Brain microvascular endothelial cell (primary cell): Measurements from ENCODE around the gene SIMC1.
A peak's percentile ranks its signal among the peaks of the same experiment; 100 is the strongest.
"Not testable (repeated sequence)": the region's sequence is repeated elsewhere in the genome, so short reads cannot be mapped to it uniquely, and the experiment has no call there.

Source experiments
- DNase-seq: peaks from one replicate; pipeline ENCODE4 v3.0.0-alpha.2; 2020
- H3K27ac ChIP-seq: fragments of 250-450 bp; sonication (Bioruptor Pico); 2 replicates; pipeline ENCODE4 v1.5.1; 2020; ENCODE audit warnings: mild to moderate bottlenecking, moderate library complexity
- H3K27me3 ChIP-seq: fragments of 250-450 bp; sonication (Bioruptor Pico); replicated peaks from 2 replicates; pipeline ENCODE4 v1.5.1; 2020; ENCODE audit warnings: mild to moderate bottlenecking
- H3K36me3 ChIP-seq: fragments of 250-450 bp; sonication (Bioruptor Pico); replicated peaks from 2 replicates; pipeline ENCODE4 v1.5.1; 2020; ENCODE audit warnings: mild to moderate bottlenecking
- H3K4me3 ChIP-seq: 2 replicates; pipeline ENCODE4 v1.5.1; 2011; ENCODE audit warnings: low read depth, mild to moderate bottlenecking, control low read depth, low read length, moderate library complexity
- in situ Hi-C: cut with HindIII; loops from 2 replicates; pipeline ENCODE4 v1.10.0; 2017; ENCODE audit warnings: low sequenced_read_pairs, low pct_ligation_motif_present
- TF ChIP-seq, protein P1 (sequence below): IDR thresholded peaks from 2 replicates; pipeline ENCODE4 v1.5.1; 2011; ENCODE audit warnings: low read depth, mild to moderate bottlenecking, moderate library complexity, low read length, control low read depth, inconsistent platforms; ENCODE audit errors: missing control alignments

Gene SIMC1

DNA sequence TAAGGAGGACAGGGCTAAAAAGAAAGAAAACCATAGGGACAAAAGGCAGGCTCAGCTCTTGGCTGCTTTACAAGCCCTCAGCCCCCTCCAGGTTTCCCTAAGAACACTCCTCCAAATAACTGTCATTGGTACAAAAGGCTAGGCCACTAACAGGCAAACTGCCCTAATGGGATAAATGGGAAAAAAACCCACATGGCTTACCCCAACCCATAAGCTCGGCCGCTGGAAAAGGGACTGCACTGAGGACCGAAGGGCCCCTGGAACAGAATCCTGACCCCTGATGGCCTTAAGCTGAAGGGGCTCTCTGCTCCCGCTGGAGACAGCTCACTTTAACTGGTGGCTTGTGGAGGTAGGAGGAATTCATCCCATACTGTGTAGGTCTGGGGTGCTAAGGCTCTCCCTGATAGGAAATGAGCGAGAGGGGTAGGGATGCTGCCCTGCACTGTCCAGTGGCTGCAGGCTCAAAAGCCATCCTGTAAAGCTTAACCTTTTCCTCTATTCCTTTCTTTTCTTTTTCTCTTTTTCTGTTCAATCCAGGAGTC, 21.0 kb upstream of the SIMC1 start:
- H3K4me3 ChIP-seq, DNase-seq, H3K27me3 ChIP-seq, in situ Hi-C loops, H3K27ac ChIP-seq, H3K36me3 ChIP-seq: not testable (repeated sequence)

- H3K4me3 ChIP-seq, in situ Hi-C loops, H3K36me3 ChIP-seq, DNase-seq, H3K27ac ChIP-seq, H3K27me3 ChIP-seq: not testable (repeated sequence)
Observed at GRCh38 chr5:176217764-176218163, 20.5 kb upstream of the SIMC1 start.

- DNase-seq, in situ Hi-C loops, H3K36me3 ChIP-seq, H3K27me3 ChIP-seq, H3K4me3 ChIP-seq, H3K27ac ChIP-seq: not testable (repeated sequence)
Observed at GRCh38 chr5:176222006-176222405, 16.2 kb upstream of the SIMC1 start.

GRCh38 chr5:176228358-176228757, 9.9 kb upstream of the SIMC1 start:
- in situ Hi-C loops, H3K4me3 ChIP-seq: not testable (repeated sequence)

GRCh38 chr5:176233253-176233652, 5.0 kb upstream of the SIMC1 start:
- in situ Hi-C loops, H3K4me3 ChIP-seq, H3K27ac ChIP-seq, H3K36me3 ChIP-seq, DNase-seq, H3K27me3 ChIP-seq: not testable (repeated sequence)

More at GRCh38 chr5:176228358-176228757, 9.9 kb upstream of the SIMC1 start:
- H3K27me3 ChIP-seq, DNase-seq, H3K36me3 ChIP-seq, H3K27ac ChIP-seq: not testable (repeated sequence)

GRCh38 chr5:176235155-176235554, 3.1 kb upstream of the SIMC1 start:
- in situ Hi-C loops: not testable (repeated sequence)
- peak; percentile 44 for DNase-seq

GRCh38 chr5:176238645-176239283, 540 bp downstream of the SIMC1 start:
- in situ Hi-C loops, H3K27me3 ChIP-seq, DNase-seq, H3K4me3 ChIP-seq, H3K27ac ChIP-seq, H3K36me3 ChIP-seq: not testable (repeated sequence)

More at GRCh38 chr5:176235155-176235554, 3.1 kb upstream of the SIMC1 start:
- TF ChIP-seq, protein P1, sequence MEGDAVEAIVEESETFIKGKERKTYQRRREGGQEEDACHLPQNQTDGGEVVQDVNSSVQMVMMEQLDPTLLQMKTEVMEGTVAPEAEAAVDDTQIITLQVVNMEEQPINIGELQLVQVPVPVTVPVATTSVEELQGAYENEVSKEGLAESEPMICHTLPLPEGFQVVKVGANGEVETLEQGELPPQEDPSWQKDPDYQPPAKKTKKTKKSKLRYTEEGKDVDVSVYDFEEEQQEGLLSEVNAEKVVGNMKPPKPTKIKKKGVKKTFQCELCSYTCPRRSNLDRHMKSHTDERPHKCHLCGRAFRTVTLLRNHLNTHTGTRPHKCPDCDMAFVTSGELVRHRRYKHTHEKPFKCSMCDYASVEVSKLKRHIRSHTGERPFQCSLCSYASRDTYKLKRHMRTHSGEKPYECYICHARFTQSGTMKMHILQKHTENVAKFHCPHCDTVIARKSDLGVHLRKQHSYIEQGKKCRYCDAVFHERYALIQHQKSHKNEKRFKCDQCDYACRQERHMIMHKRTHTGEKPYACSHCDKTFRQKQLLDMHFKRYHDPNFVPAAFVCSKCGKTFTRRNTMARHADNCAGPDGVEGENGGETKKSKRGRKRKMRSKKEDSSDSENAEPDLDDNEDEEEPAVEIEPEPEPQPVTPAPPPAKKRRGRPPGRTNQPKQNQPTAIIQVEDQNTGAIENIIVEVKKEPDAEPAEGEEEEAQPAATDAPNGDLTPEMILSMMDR: peak; percentile 47
- H3K4me3 ChIP-seq, H3K36me3 ChIP-seq, H3K27me3 ChIP-seq, H3K27ac ChIP-seq: not testable (repeated sequence)

DNA sequence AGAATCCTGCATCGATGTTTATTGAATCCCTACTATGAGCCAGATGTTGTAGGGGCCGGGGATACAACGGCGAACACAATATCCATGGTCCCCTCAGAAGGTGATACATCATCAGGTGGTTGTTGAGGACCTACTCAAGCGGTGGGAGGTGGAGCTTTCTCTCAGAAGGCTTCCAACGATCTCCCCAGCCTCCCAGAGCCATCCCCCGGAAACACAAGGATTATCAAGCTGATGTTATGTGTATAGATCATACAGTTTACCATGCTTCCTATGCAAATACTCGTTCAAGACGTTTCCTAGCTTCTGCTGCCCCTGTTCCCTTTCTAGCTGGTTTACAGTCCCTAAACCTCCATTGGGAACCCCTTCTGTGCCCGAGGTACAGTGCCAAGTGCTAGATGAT, 1.1 kb downstream of the SIMC1 start:
- H3K27ac ChIP-seq, H3K4me3 ChIP-seq, DNase-seq, H3K27me3 ChIP-seq, H3K36me3 ChIP-seq, in situ Hi-C loops: not testable (repeated sequence)

- H3K27me3 ChIP-seq, DNase-seq, H3K4me3 ChIP-seq, H3K27ac ChIP-seq, in situ Hi-C loops, H3K36me3 ChIP-seq: not testable (repeated sequence)
Observed at GRCh38 chr5:176244318-176244717, 6.1 kb downstream of the SIMC1 start.

GRCh38 chr5:176245074-176245473, 6.8 kb downstream of the SIMC1 start:
- DNase-seq, in situ Hi-C loops, H3K4me3 ChIP-seq, H3K27ac ChIP-seq, H3K27me3 ChIP-seq, H3K36me3 ChIP-seq: not testable (repeated sequence)

DNA sequence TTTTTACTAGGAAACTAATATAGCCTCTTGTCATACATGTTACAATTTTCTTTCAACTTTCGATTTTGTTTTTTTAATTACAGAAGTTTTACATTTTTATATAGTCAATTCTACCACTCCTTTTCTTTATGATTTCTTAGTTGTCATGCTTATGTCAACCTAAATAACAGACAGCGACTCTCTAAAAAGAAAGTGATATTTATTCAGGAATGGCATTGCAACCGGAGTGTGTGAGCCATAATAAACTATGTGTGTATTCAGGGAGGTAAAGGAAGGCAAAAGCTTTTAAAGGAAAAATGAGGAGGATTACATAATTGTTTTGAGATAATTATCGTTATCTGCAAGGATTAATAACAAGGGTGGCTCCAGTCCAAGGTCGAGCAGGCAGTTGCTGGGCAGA, 7.3 kb downstream of the SIMC1 start:
- DNase-seq, H3K27me3 ChIP-seq, H3K4me3 ChIP-seq, H3K27ac ChIP-seq, H3K36me3 ChIP-seq, in situ Hi-C loops: not testable (repeated sequence)

GRCh38 chr5:176250691-176251090, 12.5 kb downstream of the SIMC1 start:
- H3K27ac ChIP-seq, H3K27me3 ChIP-seq, H3K36me3 ChIP-seq, DNase-seq, H3K4me3 ChIP-seq, in situ Hi-C loops: not testable (repeated sequence)

- H3K27me3 ChIP-seq, H3K27ac ChIP-seq, H3K36me3 ChIP-seq, in situ Hi-C loops, H3K4me3 ChIP-seq, DNase-seq: not testable (repeated sequence)
Observed at GRCh38 chr5:176252171-176252570, 13.9 kb downstream of the SIMC1 start.

DNA sequence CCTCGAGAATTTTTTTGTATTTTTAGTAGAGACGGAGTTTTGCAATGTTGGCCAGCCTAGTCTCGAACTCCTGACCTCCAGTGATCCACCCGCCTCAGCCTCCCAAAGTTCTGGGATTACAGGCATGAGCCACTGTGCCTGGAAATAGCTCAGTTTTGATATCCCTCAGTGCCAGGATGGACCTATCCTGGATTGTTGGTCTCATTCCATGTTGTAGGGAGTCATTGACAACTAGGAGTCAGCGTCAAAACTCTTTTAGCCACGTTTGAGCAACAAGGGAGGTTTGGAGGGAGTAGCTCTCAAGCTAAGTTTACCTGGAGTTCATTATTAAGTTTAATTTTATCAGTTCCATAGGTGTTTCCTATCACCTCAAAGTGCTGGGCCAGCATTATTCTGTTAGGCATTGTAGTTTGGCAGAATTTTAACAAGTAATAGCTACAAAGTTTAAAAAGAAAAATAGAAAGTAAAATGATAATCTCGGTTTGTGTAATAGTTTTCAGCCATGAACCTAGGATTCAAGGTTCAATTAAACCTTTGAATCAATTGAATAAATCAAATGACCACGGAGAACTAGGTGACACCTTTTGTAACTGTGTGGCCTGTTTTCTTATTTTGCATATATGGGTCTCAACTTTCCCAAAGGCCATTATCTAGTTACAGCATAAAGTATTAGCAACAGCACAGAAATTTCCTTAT, 15.3 kb downstream of the SIMC1 start:
- in situ Hi-C loops, H3K27me3 ChIP-seq, H3K36me3 ChIP-seq, DNase-seq, H3K4me3 ChIP-seq, H3K27ac ChIP-seq: not testable (repeated sequence)
